CD4-positive, alpha-beta T cell (primary cell): ENCODE data around the gene KLK8. TPM values are rescaled to one million over a fixed set of nuclear protein-coding genes. Genes with fewer than 3 reads are reported as not detected.

Experiments
- ATAC-seq: fragments of 200-7000 bp; cut with Tn5 transposase; one replicate; pipeline ENCODE4 v1.10.0; 2022; ENCODE audit warnings: mild to moderate bottlenecking; ENCODE audit not compliant: poor library complexity
- CTCF ChIA-PET: fragments of 350-600 bp; sonication (Branson Sonifier 250); formaldehyde crosslinking; loops from one replicate; lab custom pipeline; 2021; ENCODE audit warnings: antibody characterized with exemption, inconsistent platforms; lab: Charles Lee
- POLR2A ChIA-PET: fragments of 350-600 bp; sonication (Branson Sonifier 250); formaldehyde crosslinking; loops from one replicate; lab custom pipeline; 2021; ENCODE audit warnings: antibody characterized with exemption, inconsistent platforms; lab: Charles Lee
- DNase-seq, 14 experiments: peaks; one replicate each; pipeline ENCODE4 v3.0.0-alpha.2; 2013 to 2020; ENCODE audit warnings: mixed read lengths in 2 of 14
- H3K27ac ChIP-seq, 2 donors: one replicate each; pipeline versions ENCODE4 v1.5.1 to v1.7.0; 2013; ENCODE audit warnings: low read length in 2 of 2, low read depth in 1 of 2, mild to moderate bottlenecking in 1 of 2
- H3K27me3 ChIP-seq, 2 experiments: 1 replicate in 1 of 2; 2 replicates in 1 of 2; pipeline versions ENCODE4 v1.6.1 to v1.7.0; 2013; ENCODE audit warnings: low read length in 2 of 2, control low read depth in 1 of 2, mild to moderate bottlenecking in 1 of 2, moderate library complexity in 1 of 2; ENCODE audit not compliant: insufficient read depth in 2 of 2, control insufficient read depth in 1 of 2
- H3K36me3 ChIP-seq: one replicate; pipeline ENCODE4 v1.6.1; 2013; ENCODE audit warnings: low read length, control low read depth; ENCODE audit not compliant: insufficient read depth
- H3K4me1 ChIP-seq: one replicate; pipeline ENCODE4 v1.6.1; 2013; ENCODE audit warnings: low read length, control low read depth; ENCODE audit not compliant: insufficient read depth
- H3K4me3 ChIP-seq: one replicate; pipeline ENCODE4 v1.5.1; 2013; ENCODE audit warnings: mild to moderate bottlenecking, low read length, moderate library complexity
- H3K9me3 ChIP-seq, 2 experiments: 1 replicate in 1 of 2; 2 replicates in 1 of 2; pipeline versions ENCODE4 v1.6.1 to v1.7.0; 2013; ENCODE audit warnings: low read length in 2 of 2, mild to moderate bottlenecking in 2 of 2, control low read depth in 1 of 2, moderate library complexity in 1 of 2; ENCODE audit not compliant: control insufficient read depth in 1 of 2, insufficient read depth in 1 of 2
- H3K27ac Mint-ChIP-seq: one replicate; pipeline ENCODE4 v1.8.0; 2020; ENCODE audit warnings: mixed read lengths
- H3K27me3 Mint-ChIP-seq: one replicate; pipeline ENCODE4 v1.8.0; 2021; ENCODE audit warnings: mixed read lengths
- H3K36me3 Mint-ChIP-seq: one replicate; pipeline ENCODE4 v1.8.0; 2021; ENCODE audit warnings: low read depth, mixed read lengths
- H3K4me1 Mint-ChIP-seq: one replicate; pipeline ENCODE4 v1.8.0; 2021; ENCODE audit warnings: low read depth, mixed read lengths
- H3K4me3 Mint-ChIP-seq: one replicate; pipeline ENCODE4 v1.8.0; 2020; ENCODE audit warnings: mild to moderate bottlenecking, mixed read lengths
- H3K9me3 Mint-ChIP-seq: one replicate; pipeline ENCODE4 v1.8.0; 2020; ENCODE audit warnings: mixed read lengths
- CTCF ChIP-seq: fragments of 200-600 bp; IDR thresholded peaks from one replicate; pipeline ENCODE4 v1.8.0; 2022; ENCODE audit warnings: antibody characterized with exemption, mild to moderate bottlenecking
- intact Hi-C, 2 experiments: fragments of 100-400 bp; cut with DNase I in 1 of 2; cut with micrococcal nuclease in 1 of 2; formaldehyde crosslinking; loops; one replicate each; pipeline versions ENCODE4 v1.15.1 to v1.9.0; 2023 to 2025; cut with DNase I, micrococcal nuclease
- total RNA-seq, 174 experiments: library from RNA in 2 of 174; stranded (reverse) in 2 of 174; gene quantifications; one replicate each; pipeline ENCODE4 v1.2.3 and lab custom pipeline; 2021 to 2026

The KLK8 gene
- total RNA-seq, 2 experiments from 2014 or later, result not detected

- H3K4me1 Mint-ChIP-seq, result no peaks in the 10 kb centered on the region
- peaks cover 53% of the 10 kb centered on the region for H3K27me3 Mint-ChIP-seq
- peaks cover 18% of the 10 kb centered on the region for H3K9me3 Mint-ChIP-seq
- H3K27me3 ChIP-seq, result peaks cover 6 to 11% of the 10 kb centered on the region in 2 experiments
- no peak overlapping the region for H3K27ac ChIP-seq
- no peak overlapping the region for H3K4me3 Mint-ChIP-seq
- ChIA-PET CTCF (no interaction called here), POLR2A (no interaction called here)
- peaks cover 0 to 13% of the 10 kb centered on the region in 2 experiments for H3K9me3 ChIP-seq
- H3K4me3 ChIP-seq, result no peak overlapping the region
- H3K36me3 ChIP-seq, result no peaks in the 10 kb centered on the region
- no peak for DNase-seq
- peaks cover 4% of the 10 kb centered on the region for H3K36me3 Mint-ChIP-seq
- H3K27ac Mint-ChIP-seq, result no peak overlapping the region
- ATAC-seq, result no peak
- no peak for TF ChIP-seq CTCF
- intact Hi-C loops, result no loop called here
- H3K4me1 ChIP-seq, result no peaks in the 10 kb centered on the region
These were observed 41.5 kb downstream of the KLK8 start for GRCh38 chr19:50959731-50960500.

GRCh38 chr19:50957587-50957986 lies 43.8 kb downstream of the KLK8 start:
- no peak overlapping the region for H3K27ac ChIP-seq
- intact Hi-C loops, result no loop called here
- ATAC-seq, result no peak
- no peak overlapping the region for H3K4me3 ChIP-seq
- no peak for DNase-seq
- ChIA-PET POLR2A (no interaction called here), CTCF (no interaction called here)
- peaks cover 49% of the 10 kb centered on the region for H3K27me3 Mint-ChIP-seq
- H3K36me3 Mint-ChIP-seq, result peaks cover 4% of the 10 kb centered on the region
- H3K9me3 Mint-ChIP-seq, result peaks cover 9% of the 10 kb centered on the region
- H3K4me1 Mint-ChIP-seq, result no peaks in the 10 kb centered on the region
- peaks cover 0 to 7% of the 10 kb centered on the region in 2 experiments for H3K9me3 ChIP-seq
- H3K4me3 Mint-ChIP-seq, result no peak overlapping the region
- no peaks in the 10 kb centered on the region for H3K36me3 ChIP-seq
- peaks cover 6 to 8% of the 10 kb centered on the region in 2 experiments for H3K27me3 ChIP-seq
- no peaks in the 10 kb centered on the region for H3K4me1 ChIP-seq
- no peak for TF ChIP-seq CTCF
- no peak overlapping the region for H3K27ac Mint-ChIP-seq

- ChIA-PET CTCF (no interaction called here), POLR2A (no interaction called here)
- DNase-seq, result no peak
- no peaks in the 10 kb centered on the region for H3K4me1 ChIP-seq
- H3K4me3 ChIP-seq, result no peak within 1 kb of the TSS
- no peaks in the 10 kb centered on the region for H3K4me1 Mint-ChIP-seq
- no peak within 1 kb of the TSS for H3K27ac Mint-ChIP-seq
- H3K27ac ChIP-seq, result no peak within 1 kb of the TSS
- H3K36me3 Mint-ChIP-seq, result no peaks in the 10 kb centered on the region
- intact Hi-C loops, result no loop called here
- H3K27me3 ChIP-seq, result peaks cover 9 to 11% of the 10 kb centered on the region in 2 experiments
- H3K36me3 ChIP-seq, result no peaks in the 10 kb centered on the region
- peaks cover 42% of the 10 kb centered on the region for H3K27me3 Mint-ChIP-seq
- H3K9me3 ChIP-seq, result peaks cover 0 to 13% of the 10 kb centered on the region in 2 experiments
- TF ChIP-seq CTCF, result no peak
- no peak within 1 kb of the TSS for H3K4me3 Mint-ChIP-seq
- ATAC-seq, result no peak
- H3K9me3 Mint-ChIP-seq, result no peaks in the 10 kb centered on the region
These were observed 48.5 kb downstream of the KLK8 start, which contains the start of gene KLK5 for GRCh38 chr19:50952910-50953309. Gene KLK5, minus strand, starts transcription at chr19:50953038. Its CDS starts 381 bp downstream, at chr19:50952657.
